HCT116 (cell line): Measurements from ENCODE around the gene NR2E1. TPM values are rescaled to one million over a fixed set of nuclear protein-coding genes. Genes with fewer than 3 reads are reported as not detected.

Experiments used
- ATAC-seq: fragments of 200-7000 bp; cut with Tn5 transposase; 2 replicates; pipeline ENCODE4 v1.9.1; 2020; ENCODE audit warnings: mild to moderate bottlenecking, moderate library complexity
- BruUV-seq: library from RNA; stranded (reverse); fragments of 400-500 nt; replicated peaks from 2 replicates; lab custom pipeline; 2021; lab: Mats Ljungman, UMichigan
- CTCF ChIA-PET: fragments of 300-600 bp; sonication (Branson Sonifier 250); formaldehyde crosslinking; loops from one replicate; lab custom pipeline; 2021; ENCODE audit warnings: antibody characterized with exemption; lab: Charles Lee
- POLR2A ChIA-PET: fragments of 300-600, 350-600 bp; sonication (Branson Sonifier 250); formaldehyde crosslinking; loops from one replicate; lab custom pipeline; 2021; ENCODE audit warnings: antibody characterized with exemption; lab: Charles Lee
- RAD21 ChIA-PET, 2 experiments: fragments of 300-600 bp; sonication (Branson Sonifier 250); formaldehyde crosslinking; loops; one replicate each; lab custom pipeline; 2023; ENCODE audit warnings: low total read pairs in 2 of 2; ENCODE audit not compliant: uncharacterized antibody in 2 of 2, unreplicated experiment in 2 of 2, low non-redundant PET in 1 of 2; lab: Charles Lee
- DNase-seq: peaks from one replicate; pipeline ENCODE4 v3.0.0-alpha.2; 2010; ENCODE audit warnings: low read depth, low spot score
- H2AFZ ChIP-seq: fragments of 200-600 bp; shearing (Covaris generic), sonication (generic); 2 replicates; pipeline ENCODE4 v1.6.1; 2017; ENCODE audit warnings: low read depth, mixed run types, mixed read lengths, antibody characterized with exemption, low read length; ENCODE audit not compliant: poor library complexity, severe bottlenecking
- H3K27ac ChIP-seq: 2 replicates; pipeline ENCODE4 v1.5.1; 2012; ENCODE audit warnings: low read depth, low read length
- H3K27me3 ChIP-seq: fragments of 200-600 bp; sonication (generic); 2 replicates; pipeline ENCODE4 v1.6.1; 2016; ENCODE audit warnings: mixed run types, low read length, mixed read lengths; ENCODE audit not compliant: insufficient read depth
- H3K36me3 ChIP-seq, 2 experiments: fragments of 200-500 bp in 1 of 2; fragments of 200-600 bp in 1 of 2; sonication (Bioruptor generic) in 1 of 2; sonication (generic) in 1 of 2; 2 replicates each; pipeline versions ENCODE4 v1.5.1 to v1.6.1; 2014 to 2016; ENCODE audit warnings: low read length in 2 of 2, inconsistent platforms in 1 of 2, mixed read lengths in 1 of 2, mixed run types in 1 of 2; ENCODE audit not compliant: insufficient read depth in 2 of 2, control insufficient read depth in 1 of 2
- H3K4me1 ChIP-seq, 2 experiments: fragments of 200-600 bp in 1 of 2; sonication (generic) in 1 of 2; 2 replicates each; pipeline versions ENCODE4 v1.5.1 to v1.6.1; 2012 to 2017; ENCODE audit warnings: low read length in 2 of 2, inconsistent platforms in 1 of 2, mild to moderate bottlenecking in 1 of 2, mixed read lengths in 1 of 2, mixed run types in 1 of 2, moderate library complexity in 1 of 2; ENCODE audit not compliant: insufficient read depth in 2 of 2, control insufficient read depth in 1 of 2
- H3K4me2 ChIP-seq: fragments of 200-600 bp; sonication (generic); 2 replicates; pipeline ENCODE4 v1.6.1; 2017; ENCODE audit warnings: mixed run types, low read length, mixed read lengths
- H3K4me3 ChIP-seq, 2 experiments: fragments of 200-600 bp in 1 of 2; sonication (generic) in 1 of 2; replicated peaks in 1 of 2; 2 replicates each; pipeline ENCODE4 v1.5.1; 2011 to 2016; ENCODE audit warnings: low read length in 2 of 2, control low read depth in 1 of 2, low read depth in 1 of 2, mild to moderate bottlenecking in 1 of 2, mixed read lengths in 1 of 2, mixed run types in 1 of 2
- H3K79me2 ChIP-seq: fragments of 200-600 bp; sonication (generic); 2 replicates; pipeline ENCODE4 v1.6.1; 2017; ENCODE audit warnings: mild to moderate bottlenecking, mixed run types, low read length, moderate library complexity, mixed read lengths; ENCODE audit not compliant: insufficient read depth
- H3K9ac ChIP-seq: fragments of 200-600 bp; sonication (generic); 2 replicates; pipeline ENCODE4 v1.6.1; 2016; ENCODE audit warnings: low read length, mixed read lengths
- H3K9me2 ChIP-seq: fragments of 200-600 bp; sonication (generic), shearing (Covaris generic); 2 replicates; pipeline ENCODE4 v1.6.1; 2017; ENCODE audit warnings: mixed run types, mild to moderate bottlenecking, moderate library complexity; ENCODE audit not compliant: insufficient read depth
- H3K9me3 ChIP-seq, 2 experiments: fragments of 200-500 bp in 1 of 2; fragments of 200-600 bp in 1 of 2; sonication (Bioruptor generic) in 1 of 2; sonication (generic) in 1 of 2; 2 replicates each; pipeline ENCODE4 v1.6.1; 2014 to 2017; ENCODE audit warnings: low read length in 2 of 2, mixed read lengths in 2 of 2, inconsistent platforms in 1 of 2, low read depth in 1 of 2, mild to moderate bottlenecking in 1 of 2, mixed run types in 1 of 2, moderate library complexity in 1 of 2; ENCODE audit not compliant: control insufficient read depth in 1 of 2, insufficient read depth in 1 of 2
- H4K20me1 ChIP-seq: fragments of 200-600 bp; sonication (generic), shearing (Covaris generic); 2 replicates; pipeline ENCODE4 v1.6.1; 2017; ENCODE audit warnings: mixed run types, mild to moderate bottlenecking, moderate library complexity; ENCODE audit not compliant: insufficient read depth
- CTCF ChIP-seq, 3 experiments: fragments of 200-600 bp in 1 of 3; sonication (generic) in 1 of 3; IDR thresholded peaks in 2 of 3; conservative IDR thresholded peaks in 1 of 3; 2 replicates each; pipeline ENCODE4 v1.5.1; 2012 to 2017; ENCODE audit warnings: low read depth in 2 of 3, low read length in 2 of 3, antibody characterized with exemption in 1 of 3, borderline replicate concordance in 1 of 3, control low read depth in 1 of 3, mild to moderate bottlenecking in 1 of 3, mixed read lengths in 1 of 3, mixed run types in 1 of 3, moderate library complexity in 1 of 3; ENCODE audit not compliant: insufficient read depth in 1 of 3
- EGR1 ChIP-seq: IDR thresholded peaks from 2 replicates; pipeline ENCODE4 v1.6.1; 2012; ENCODE audit warnings: low read depth
- ELF1 ChIP-seq: IDR thresholded peaks from 2 replicates; pipeline ENCODE4 v1.6.1; 2012; ENCODE audit warnings: low read depth, borderline replicate concordance
- EZH2 ChIP-seq: fragments of 200-600 bp; sonication (generic); IDR thresholded peaks from 2 replicates; pipeline ENCODE4 v1.6.1; 2017; ENCODE audit warnings: antibody characterized with exemption, mixed run types
- FOSL1 ChIP-seq: IDR thresholded peaks from 2 replicates; pipeline ENCODE4 v1.6.1; 2012; ENCODE audit warnings: low read depth
- MAX ChIP-seq: IDR thresholded peaks from 2 replicates; pipeline ENCODE4 v1.6.1; 2012
- POLR2AphosphoS5 ChIP-seq: IDR thresholded peaks from 2 replicates; pipeline ENCODE4 v1.6.1; 2011; ENCODE audit warnings: mild to moderate bottlenecking, low read depth, low read length, moderate library complexity
- RAD21 ChIP-seq: IDR thresholded peaks from 2 replicates; pipeline ENCODE4 v1.6.1; 2012; ENCODE audit warnings: low read depth, mild to moderate bottlenecking
- SIN3A ChIP-seq: IDR thresholded peaks from 2 replicates; pipeline ENCODE4 v1.6.1; 2012; ENCODE audit warnings: low read depth
- SP1 ChIP-seq: IDR thresholded peaks from 2 replicates; pipeline ENCODE4 v1.6.1; 2012; ENCODE audit warnings: low read depth
- YY1 ChIP-seq: IDR thresholded peaks from 2 replicates; pipeline ENCODE4 v1.6.1; 2011; ENCODE audit warnings: low read length, low read depth, moderate library complexity, mild to moderate bottlenecking; ENCODE audit not compliant: insufficient replicate concordance; ENCODE audit errors: extremely low read depth
- ZBTB33 ChIP-seq: IDR thresholded peaks from 2 replicates; pipeline ENCODE4 v1.6.1; 2011; ENCODE audit warnings: mild to moderate bottlenecking, low read length, moderate library complexity; ENCODE audit not compliant: insufficient replicate concordance; ENCODE audit errors: extremely low read depth
- ZFX ChIP-seq: fragments of 450-650 bp; IDR thresholded peaks from 2 replicates; pipeline ENCODE4 v1.6.1; 2017
- intact Hi-C: fragments of 100-400 bp; cut with micrococcal nuclease; formaldehyde crosslinking; loops from 2 replicates; pipeline ENCODE4 v1.10.0; 2022
- total RNA-seq: library from RNA; stranded (reverse); gene quantifications from one replicate; pipeline ENCODE4 v1.2.1, GENCODE V29; 2021; ENCODE audit not compliant: unreplicated experiment

Gene NR2E1
- total RNA-seq, 1 experiment from 2014 or later, result not detected

- TF ChIP-seq FOSL1 (no peak), CTCF (IDR thresholded peaks at IDR 0.05 in 2 of 3, conservative IDR thresholded peaks at IDR 0.05 in 1 of 3; ENCODE audit: borderline replicate concordance in 1 of 3, insufficient read depth in 1 of 3, low read depth in 2 of 3, low read length in 2 of 3) (peak; percentile 21 to 35 (median 24); a peak in 3 of 6 replicates), RAD21 (peak; percentile 57)
- BruUV-seq, result no TSS peak
- ChIA-PET POLR2A (no interaction called here), RAD21 (no interaction called here), CTCF (interaction anchor here (0.8 kb wide), 1 partner anchor 316 kb away, joined by 4 read pairs; no protein-coding TSS in a partner anchor)
- H3K4me1 ChIP-seq, result no peaks in the 10 kb centered on the region
- intact Hi-C loops, result no loop called here
- H3K27ac ChIP-seq, result no peak overlapping the region
- no peaks in the 10 kb centered on the region for H3K27me3 ChIP-seq
- H3K36me3 ChIP-seq, result no peaks in the 10 kb centered on the region
- H4K20me1 ChIP-seq, result no peaks in the 10 kb centered on the region
- DNase-seq (no peak), ATAC-seq (peak; percentile 52; the same call in 1 of the 2 replicates)
- no peak overlapping the region for H3K9ac ChIP-seq
- no peaks in the 10 kb centered on the region for H3K9me2 ChIP-seq
- no peak overlapping the region for H3K4me2 ChIP-seq
- H2AFZ ChIP-seq, result no peak overlapping the region
- H3K9me3 ChIP-seq, result no peaks in the 10 kb centered on the region
- H3K4me3 ChIP-seq, result no peak overlapping the region
- H3K79me2 ChIP-seq, result no peaks in the 10 kb centered on the region
These were observed 9.9 kb downstream of the NR2E1 start for GRCh38 chr6:108175592-108176279.

GRCh38 chr6:108176281-108177089, 10.7 kb downstream of the NR2E1 start:
- H3K9me2 ChIP-seq, result no peaks in the 10 kb centered on the region
- CTCF ChIA-PET, result interaction anchor here (0.8 kb wide), 1 partner anchor 316 kb away, joined by 4 read pairs; no protein-coding TSS in a partner anchor
- TF ChIP-seq EGR1 (no peak), ELF1 (no peak), POLR2AphosphoS5 (no peak), SIN3A (no peak), YY1 (no peak), ZBTB33 (no peak), EZH2 (no peak), RAD21 (no peak), SP1 (no peak), MAX (no peak), ZFX (no peak)
- no peaks in the 10 kb centered on the region for H3K36me3 ChIP-seq
- no peak overlapping the region for H2AFZ ChIP-seq
- no peak overlapping the region for H3K4me3 ChIP-seq
- no peak overlapping the region for H3K27ac ChIP-seq
- H3K4me1 ChIP-seq, result no peaks in the 10 kb centered on the region
- RAD21 ChIA-PET, result no interaction called here
- no peaks in the 10 kb centered on the region for H3K27me3 ChIP-seq
- H3K79me2 ChIP-seq, result no peaks in the 10 kb centered on the region
- H3K9me3 ChIP-seq, result no peaks in the 10 kb centered on the region
- no TSS peak for BruUV-seq
- no peak for DNase-seq
- ATAC-seq, result no peak
- intact Hi-C loops, result no loop called here
- H3K9ac ChIP-seq, result no peak overlapping the region
- POLR2A ChIA-PET, result no interaction called here
- no peaks in the 10 kb centered on the region for H4K20me1 ChIP-seq
- H3K4me2 ChIP-seq, result no peak overlapping the region
